H1 (cell line): ENCODE measurements around the gene ACLY. TPM values are rescaled to one million over a fixed set of nuclear protein-coding genes. Genes with fewer than 3 reads are reported as not detected.

ENCODE experiments used
- CTCF ChIA-PET: fragments of 300-600 bp; sonication (Branson Sonifier 250); formaldehyde crosslinking; loops from one replicate; lab custom pipeline; 2021; ENCODE audit not compliant: partially characterized antibody; lab: Charles Lee
- POLR2A ChIA-PET: fragments of 300-600 bp; sonication (Branson Sonifier 250); formaldehyde crosslinking; loops from one replicate; lab custom pipeline; 2021; ENCODE audit warnings: inconsistent platforms; ENCODE audit not compliant: partially characterized antibody; lab: Charles Lee
- DNase-seq, 2 experiments: peaks; one replicate each; pipeline versions ENCODE4 v3.0.0 to v3.0.0-alpha.2; 2010 to 2022; ENCODE audit warnings: low spot score in 2 of 2, low read depth in 1 of 2, mixed read lengths in 1 of 2
- FAIRE-seq: peaks from 2 replicates; lab custom pipeline; 2011; peaks lifted over from hg19 to GRCh38; lab: Jason Lieb, UNC
- H2AFZ ChIP-seq: 2 replicates; pipeline ENCODE4 v1.8.1; 2012; ENCODE audit warnings: low read length, inconsistent platforms
- H2AK5ac ChIP-seq: 2 replicates; pipeline ENCODE4 v1.6.1; 2013; ENCODE audit warnings: low read depth, low read length
- H2BK120ac ChIP-seq: replicated peaks from 2 replicates; pipeline ENCODE3; 2013; ENCODE audit warnings: low read depth, low read length, inconsistent platforms
- H2BK12ac ChIP-seq: 2 replicates; pipeline ENCODE4 v1.6.1; 2013; ENCODE audit warnings: low read depth, low read length
- H2BK15ac ChIP-seq: 2 replicates; pipeline ENCODE4 v1.6.1; 2013; ENCODE audit warnings: low read length
- H2BK20ac ChIP-seq: 2 replicates; pipeline ENCODE4 v1.6.1; 2013; ENCODE audit warnings: low read length
- H2BK5ac ChIP-seq: 2 replicates; pipeline ENCODE4 v1.6.1; 2013; ENCODE audit warnings: low read depth, low read length
- H3K14ac ChIP-seq: 2 replicates; pipeline ENCODE4 v1.6.1; 2013; ENCODE audit warnings: inconsistent platforms; ENCODE audit not compliant: insufficient read length
- H3K18ac ChIP-seq: 2 replicates; pipeline ENCODE4 v1.6.1; 2013; ENCODE audit warnings: low read length; ENCODE audit errors: extremely low read depth
- H3K23ac ChIP-seq: 2 replicates; pipeline ENCODE4 v1.6.1; 2013; ENCODE audit warnings: inconsistent platforms; ENCODE audit not compliant: insufficient read length
- H3K23me2 ChIP-seq: 2 replicates; pipeline ENCODE4 v1.6.1; 2013; ENCODE audit warnings: low read depth, low read length
- H3K27ac ChIP-seq: 2 replicates; pipeline ENCODE4 v1.6.1; 2011; ENCODE audit warnings: low read depth, low read length, inconsistent platforms
- H3K27me3 ChIP-seq, 4 experiments: replicated peaks in 1 of 4; 1 replicate in 1 of 4; 2 replicates in 3 of 4; pipeline versions ENCODE4 v1.6.1 to v1.8.1; 2011 to 2013; ENCODE audit warnings: low read length in 3 of 4, mild to moderate bottlenecking in 3 of 4, inconsistent platforms in 2 of 4, mixed read lengths in 2 of 4, moderate library complexity in 1 of 4; ENCODE audit not compliant: control insufficient read depth in 3 of 4, insufficient read depth in 3 of 4; ENCODE audit errors: extremely low read depth in 1 of 4
- H3K36me3 ChIP-seq, 4 experiments: 2 replicates each; pipeline versions ENCODE4 v1.6.1 to v1.8.1; 2011 to 2013; ENCODE audit warnings: mild to moderate bottlenecking in 4 of 4, low read length in 3 of 4, moderate library complexity in 2 of 4, control low read depth in 1 of 4, inconsistent platforms in 1 of 4; ENCODE audit not compliant: insufficient read depth in 4 of 4, control insufficient read depth in 2 of 4
- H3K4ac ChIP-seq: replicated peaks from 2 replicates; pipeline ENCODE3; 2013; ENCODE audit warnings: low read length, low read depth, mixed read lengths, inconsistent platforms; ENCODE audit not compliant: insufficient read length
- H3K4me1 ChIP-seq, 4 experiments: replicated peaks in 1 of 4; 1 replicate in 1 of 4; 2 replicates in 3 of 4; pipeline versions ENCODE4 v1.6.1 to v1.8.1; 2011 to 2013; ENCODE audit warnings: low read length in 3 of 4, inconsistent platforms in 2 of 4, mixed read lengths in 1 of 4; ENCODE audit not compliant: insufficient read depth in 4 of 4, control insufficient read depth in 3 of 4
- H3K4me2 ChIP-seq, 2 experiments: 2 replicates each; pipeline versions ENCODE4 v1.6.1 to v1.8.1; 2011 to 2013; ENCODE audit warnings: low read depth in 2 of 2, low read length in 2 of 2, control low read depth in 1 of 2, inconsistent platforms in 1 of 2, mild to moderate bottlenecking in 1 of 2; ENCODE audit not compliant: insufficient read depth in 1 of 2
- H3K4me3 ChIP-seq, 4 experiments: fragments of 200-600, 300-600 bp in 1 of 4; sonication (generic), shearing (Covaris generic), sonication (Bioruptor Twin) in 1 of 4; 2 replicates each; pipeline versions ENCODE4 v1.5.1 to v1.8.1; 2011 to 2016; ENCODE audit warnings: low read length in 4 of 4, low read depth in 3 of 4, control low read depth in 2 of 4, inconsistent platforms in 2 of 4, mild to moderate bottlenecking in 2 of 4, mixed read lengths in 1 of 4, moderate library complexity in 1 of 4; ENCODE audit not compliant: insufficient read depth in 2 of 4; ENCODE audit errors: extremely low read depth in 1 of 4
- H3K56ac ChIP-seq: replicated peaks from 2 replicates; pipeline ENCODE3; 2013; ENCODE audit warnings: low read depth, mild to moderate bottlenecking, mixed read lengths, low read length, inconsistent platforms; ENCODE audit not compliant: insufficient read length
- H3K79me1 ChIP-seq: 2 replicates; pipeline ENCODE4 v1.6.1; 2013; ENCODE audit warnings: low read depth, low read length, control low read depth
- H3K79me2 ChIP-seq, 2 experiments: 2 replicates each; pipeline versions ENCODE4 v1.6.1 to v1.8.1; 2012 to 2013; ENCODE audit warnings: low read length in 2 of 2, mild to moderate bottlenecking in 2 of 2, inconsistent platforms in 1 of 2; ENCODE audit not compliant: insufficient read depth in 2 of 2, control insufficient read depth in 1 of 2
- H3K9ac ChIP-seq, 4 experiments: replicated peaks in 1 of 4; 1 replicate in 1 of 4; 2 replicates in 3 of 4; pipeline versions ENCODE4 v1.6.1 to v1.8.1; 2011 to 2013; ENCODE audit warnings: low read depth in 3 of 4, low read length in 3 of 4, control low read depth in 2 of 4, mild to moderate bottlenecking in 2 of 4, moderate library complexity in 2 of 4, inconsistent platforms in 1 of 4; ENCODE audit errors: extremely low read depth in 1 of 4
- H3K9me3 ChIP-seq, 2 experiments: 2 replicates each; pipeline versions ENCODE4 v1.6.1 to v1.8.1; 2012 to 2013; ENCODE audit warnings: mild to moderate bottlenecking in 2 of 2, moderate library complexity in 2 of 2, control low read depth in 1 of 2, inconsistent platforms in 1 of 2, low read depth in 1 of 2, low read length in 1 of 2, mixed read lengths in 1 of 2; ENCODE audit not compliant: insufficient read depth in 2 of 2
- H4K20me1 ChIP-seq, 2 experiments: replicated peaks in 1 of 2; 2 replicates each; pipeline versions ENCODE3 to v1.8.1; 2011 to 2013; ENCODE audit warnings: inconsistent platforms in 2 of 2, low read length in 2 of 2, mild to moderate bottlenecking in 1 of 2; ENCODE audit not compliant: insufficient read depth in 2 of 2, control insufficient read depth in 1 of 2
- H4K5ac ChIP-seq: 2 replicates; pipeline ENCODE4 v1.6.1; 2013; ENCODE audit warnings: low read length, low read depth, mixed read lengths, inconsistent platforms; ENCODE audit not compliant: insufficient read length
- H4K8ac ChIP-seq: 2 replicates; pipeline ENCODE4 v1.8.0; 2013; ENCODE audit warnings: mild to moderate bottlenecking, moderate library complexity, low read length, inconsistent platforms; ENCODE audit not compliant: insufficient read depth; ENCODE audit errors: extremely low read depth
- H4K91ac ChIP-seq: replicated peaks from 2 replicates; pipeline ENCODE3; 2013; ENCODE audit warnings: low read length, mixed read lengths, inconsistent platforms; ENCODE audit not compliant: insufficient read length
- BRCA1 ChIP-seq: IDR thresholded peaks from 2 replicates; pipeline ENCODE4 v1.6.1; 2012; ENCODE audit warnings: low read depth, low read length, improper control_type of control experiment
- CHD1 ChIP-seq: IDR thresholded peaks from 2 replicates; pipeline ENCODE4 v1.6.1; 2012; ENCODE audit warnings: low read depth, low read length, improper control_type of control experiment
- KDM1A ChIP-seq: fragments of 200-600, 300-600 bp; sonication (generic); IDR thresholded peaks from 2 replicates; pipeline ENCODE4 v1.7.1; 2016; ENCODE audit warnings: mild to moderate bottlenecking, low read length, borderline replicate concordance
- POLR2A ChIP-seq, 2 experiments: IDR thresholded peaks; 1 replicate in 1 of 2; 2 replicates in 1 of 2; pipeline ENCODE4 v1.6.1; 2011; ENCODE audit warnings: low read depth in 2 of 2, low read length in 2 of 2, mild to moderate bottlenecking in 2 of 2; ENCODE audit errors: control extremely low read depth in 1 of 2
- SP1 ChIP-seq: IDR thresholded peaks from 2 replicates; pipeline ENCODE4 v1.6.1; 2011; ENCODE audit warnings: low read depth, low read length
- WGBS, 2 experiments: shearing (Covaris generic) in 1 of 2; methylation state at CpG; one replicate each; pipeline versions ENCODE4 v1.1.6 to v1.1.7; 2013 to 2015; ENCODE audit warnings: low lambda C conversion rate in 2 of 2, mixed read lengths in 2 of 2, inconsistent platforms in 1 of 2, low coverage in 1 of 2, missing lambda C conversion rate in 1 of 2; ENCODE audit not compliant: insufficient replicate concordance in 2 of 2, insufficient coverage in 1 of 2, insufficient read length in 1 of 2; ENCODE audit errors: extremely low coverage in 1 of 2, missing lambda C conversion rate in 1 of 2; 5-methylcytosine and 5-hydroxymethylcytosine counted together
- polyA plus RNA-seq, 7 experiments: library from polyadenylated mRNA; depleted of rRNA in 3 of 7; stranded (reverse) in 5 of 7; unstranded in 2 of 7; fragments of >200 nt in 5 of 7; fragments of 200-250 nt in 2 of 7; gene quantifications; 1 replicate in 5 of 7; 2 replicates in 1 of 7; 4 replicates in 1 of 7; pipeline versions ENCODE4 v1.2.1 to v1.2.3, GENCODE V29; 2011 to 2013; ENCODE audit warnings: missing spikeins in 2 of 7, mixed read lengths in 2 of 7
- total RNA-seq: library from RNA; stranded (reverse); fragmentation: NEBNext Ultra II Directional; extraction: Animal tissue kit (Norgen Biotek cat#: 25700); gene quantifications from 2 replicates; pipeline ENCODE4 v1.2.1, GENCODE V29; 2021

The ACLY gene
- total and polyA plus RNA-seq, 2 of the 8 experiments (the other 6 are each of a cell fraction or from before 2014, with no cell fraction given) = 167 to 393 TPM

DNA sequence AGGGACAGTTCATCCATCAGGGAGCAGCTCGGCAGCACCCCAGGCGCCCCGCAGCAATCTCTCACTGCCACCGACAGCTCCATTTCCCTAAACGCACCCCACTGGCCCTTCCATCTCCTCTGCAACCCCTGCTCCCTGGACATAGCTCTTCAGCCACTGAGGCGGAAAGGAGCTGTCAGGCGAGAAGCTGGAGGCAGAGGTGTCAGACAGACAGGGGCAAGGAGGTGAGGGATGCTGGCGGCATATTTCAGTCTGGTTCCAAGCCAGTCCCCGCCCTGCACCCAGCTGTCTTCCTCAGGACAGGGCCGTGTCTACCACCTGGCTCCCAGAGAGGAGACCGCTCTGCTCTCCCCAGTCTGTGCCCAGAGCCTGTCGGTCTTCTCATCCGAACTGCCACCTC lies 9.7 kb downstream of the ACLY start:
- H3K9me3 ChIP-seq = no peaks in the 10 kb centered on the region
- no peak overlapping the region for H2BK15ac ChIP-seq
- H2AFZ ChIP-seq = no peak overlapping the region
- CTCF ChIA-PET = interaction anchor here (0.6 to 16.0 kb wide), 7 partner anchors 14 to 383 kb away, joined by 3 to 205 read pairs (median 3); partner anchors contain the start of gene CNP
- no peak overlapping the region for H3K4ac ChIP-seq
- H4K8ac ChIP-seq = no peak overlapping the region; the same call in 1 of the 2 replicates
- H3K27me3 ChIP-seq = no peaks in the 10 kb centered on the region
- no peak overlapping the region for H2BK12ac ChIP-seq
- H2BK20ac ChIP-seq = no peak overlapping the region
- no peak for DNase-seq
- H3K23me2 ChIP-seq = no peaks in the 10 kb centered on the region; the same call in 1 of the 2 replicates
- H4K5ac ChIP-seq = no peak overlapping the region
- peaks cover 70 to 97% (median 85%) of the 10 kb centered on the region in 4 experiments for H3K36me3 ChIP-seq
- no peak overlapping the region for H3K56ac ChIP-seq
- POLR2A ChIA-PET = interaction anchor here (0.7 to 2.6 kb wide), 9 partner anchors 9 to 50 kb away, joined by 3 to 9 read pairs (median 6); partner anchors contain the start of gene ODAD4
- no peak overlapping the region for H2BK5ac ChIP-seq
- H3K14ac ChIP-seq = no peak overlapping the region
- H3K4me3 ChIP-seq = no peak overlapping the region
- H2AK5ac ChIP-seq = no peak overlapping the region
- peaks cover 0 to 3% (median 0%) of the 10 kb centered on the region in 4 experiments; a peak in 3 of 7 replicates for H3K4me1 ChIP-seq
- no peak for TF ChIP-seq CHD1
- TF ChIP-seq SP1 = no peak
- TF ChIP-seq BRCA1 = no peak
- TF ChIP-seq KDM1A = no peak
- no peak for TF ChIP-seq POLR2A (IDR thresholded peaks at IDR 0.05; ENCODE audit: control extremely low read depth in 1 of 2, low read depth in 2 of 2, low read length in 2 of 2)
- TF ChIP-seq, all 59 proteins: peak for 0
- Histone ChIP-seq H3K79me1 (peaks cover 21% of the 10 kb centered on the region), H3K4me2 (no peak overlapping the region), H2BK120ac (no peak overlapping the region), H3K79me2 (peaks cover 2 to 35% of the 10 kb centered on the region in 2 experiments), H3K27ac (no peak overlapping the region), H3K18ac (no peak overlapping the region), H4K20me1 (peaks cover 27 to 54% of the 10 kb centered on the region in 2 experiments), H3K9ac (no peak overlapping the region), H3K23ac (no peak overlapping the region), H4K91ac (no peak overlapping the region)
- 90% methylated on average over 13 of the region's 13 CpGs; no CpG with 5 or more reads in 1 of the 2 experiments for WGBS, 2 experiments
- FAIRE-seq = no peak
